Fibroblast of mammary gland (primary cell): Measurements from ENCODE around the gene B3GNT9.

Source experiments
- DNase-seq: peaks from one replicate; pipeline ENCODE4 v3.0.0-alpha.2; 2010; ENCODE audit warnings: low read depth
- H3K4me3 ChIP-seq: 2 replicates; pipeline ENCODE4 v1.5.1; 2011; ENCODE audit warnings: low read depth, mild to moderate bottlenecking, low read length, moderate library complexity; ENCODE audit not compliant: control insufficient read depth
- CTCF ChIP-seq: conservative IDR thresholded peaks from 2 replicates; pipeline ENCODE4 v1.5.1; 2011; ENCODE audit warnings: low read depth, low read length, inconsistent platforms; ENCODE audit not compliant: control insufficient read depth, insufficient read depth

The B3GNT9 gene

DNA sequence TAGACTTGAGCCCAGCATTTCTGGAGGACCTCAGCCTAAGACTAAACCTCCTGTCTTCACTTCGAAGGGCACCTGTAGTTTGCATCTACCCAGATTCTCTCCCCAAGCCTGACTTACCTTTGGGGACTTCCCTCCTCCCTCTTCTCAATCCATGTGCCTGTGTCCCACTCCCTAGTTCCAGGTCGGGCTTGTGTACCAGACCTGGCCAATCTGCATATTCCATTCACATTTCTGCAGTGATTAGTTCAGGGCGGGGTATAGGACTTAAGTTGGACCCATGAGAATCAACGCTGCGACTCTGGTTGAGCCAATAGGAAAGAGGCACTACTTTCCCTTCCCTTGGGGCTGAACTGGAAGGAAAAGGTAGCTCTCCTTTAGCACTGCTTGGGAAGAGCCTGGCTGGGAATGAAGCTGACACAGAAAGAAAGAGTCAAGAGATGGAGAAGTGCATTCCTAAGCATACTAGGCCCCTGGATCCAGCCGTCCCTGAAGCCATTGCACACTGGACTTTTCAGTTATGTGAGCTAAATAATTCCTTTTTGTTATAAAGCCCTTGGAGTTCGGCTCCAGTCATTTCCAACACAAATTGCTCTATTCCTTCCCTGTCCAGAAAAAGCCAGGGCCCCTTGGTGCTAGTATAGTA is 6.4 kb upstream of the B3GNT9 start:
- H3K4me3 ChIP-seq: no peak overlapping the region
- no peak for DNase-seq
- TF ChIP-seq CTCF: no peak

- no peak overlapping the region for H3K4me3 ChIP-seq
- TF ChIP-seq CTCF: no peak
- DNase-seq: no peak
These were observed 5.5 kb upstream of the B3GNT9 start for GRCh38 chr16:67156143-67156844.

DNA sequence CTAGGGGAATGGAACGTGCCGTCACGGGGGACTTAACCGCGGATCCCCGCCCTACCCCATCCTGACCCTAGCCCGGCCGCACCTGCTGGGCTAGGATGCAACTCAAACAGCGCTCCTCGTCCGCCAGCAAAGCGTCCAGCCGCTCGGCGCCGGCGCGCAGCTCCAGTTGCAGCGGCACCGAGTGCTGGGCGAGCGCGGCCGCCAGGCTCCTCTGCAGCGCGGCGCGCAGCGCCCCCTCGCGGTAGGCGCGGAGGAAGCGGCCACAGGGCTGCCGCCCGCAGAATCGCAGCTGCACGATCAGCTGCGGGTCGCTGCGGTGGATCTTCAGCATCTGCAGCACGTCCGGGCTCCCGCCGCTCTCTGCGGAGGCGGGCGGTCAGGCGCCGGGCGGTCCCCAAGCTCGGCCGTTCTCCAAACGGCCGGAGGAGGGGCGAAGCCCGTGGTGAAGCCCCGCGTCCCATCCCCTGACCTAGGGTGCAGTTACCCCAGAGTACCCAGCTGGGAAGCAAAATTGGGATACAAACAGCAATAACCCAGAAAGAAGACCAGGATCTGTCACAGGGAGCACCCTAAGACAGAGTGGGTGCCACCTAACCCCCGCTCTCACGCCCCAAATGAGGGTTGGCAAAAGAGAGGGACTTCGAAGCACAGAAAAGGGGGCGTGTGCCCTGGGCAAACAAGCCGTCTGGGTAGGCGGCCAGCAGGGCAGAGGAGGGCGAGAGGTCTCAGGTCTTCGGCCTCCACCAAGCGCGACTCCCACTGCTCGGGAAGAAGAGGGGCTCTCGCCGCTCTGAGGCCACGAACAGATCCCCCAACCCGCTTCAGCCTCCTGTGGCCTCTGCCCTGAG is 4.7 kb upstream of the B3GNT9 start:
- H3K4me3 ChIP-seq: no peak overlapping the region
- TF ChIP-seq CTCF: peak; percentile 50
- peak; percentile 67 for DNase-seq

- TF ChIP-seq CTCF: no peak
These were observed 3.9 kb upstream of the B3GNT9 start for GRCh38 chr16:67154578-67155294.

DNA sequence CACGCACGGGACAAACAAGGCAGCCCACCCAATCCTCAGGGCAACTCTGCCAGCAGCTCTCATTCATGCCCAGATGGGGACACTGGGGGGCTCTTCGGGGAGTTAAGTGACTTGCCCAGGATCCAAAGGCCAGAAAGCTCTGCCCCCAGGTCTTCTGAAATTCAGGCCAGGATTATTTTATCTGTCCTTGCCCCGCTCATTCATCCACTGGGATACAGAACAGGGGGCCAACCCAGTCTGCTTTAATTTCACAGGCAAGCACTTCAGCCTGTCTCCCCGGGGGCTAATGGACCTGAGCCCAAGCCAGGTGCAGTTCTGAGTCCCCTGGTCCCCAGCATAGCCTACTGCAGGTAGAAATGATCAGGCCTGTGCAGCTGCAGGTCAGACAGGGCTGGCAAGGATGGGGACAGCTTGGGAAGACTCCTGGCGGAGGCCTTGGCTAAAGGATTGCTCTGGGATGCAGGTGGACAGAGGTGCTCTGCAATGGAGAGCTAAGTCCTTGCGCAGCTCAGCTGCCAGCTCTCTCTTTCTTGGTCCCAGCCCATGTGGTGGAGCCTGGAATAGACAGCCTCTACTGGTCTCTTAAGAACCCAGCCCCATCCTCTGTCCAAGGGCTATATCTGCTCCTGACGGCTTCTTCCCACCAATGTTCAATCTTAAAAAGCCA is 766 bp upstream of the B3GNT9 start:
- no peak for TF ChIP-seq CTCF
- peak overlapping the region; percentile 55 for H3K4me3 ChIP-seq
- DNase-seq: no peak

More at GRCh38 chr16:67154578-67155294, 3.9 kb upstream of the B3GNT9 start:
- DNase-seq: no peak
- no peak overlapping the region for H3K4me3 ChIP-seq
